HCT116 (cell line): ENCODE data around the gene PIH1D1. TPM values are rescaled to one million over a fixed set of nuclear protein-coding genes. Genes with fewer than 3 reads are reported as not detected.

Source experiments
- ATAC-seq: fragments of 200-7000 bp; cut with Tn5 transposase; 2 replicates; pipeline ENCODE4 v1.9.1; 2020; ENCODE audit warnings: mild to moderate bottlenecking, moderate library complexity
- BruUV-seq: library from RNA; stranded (reverse); fragments of 400-500 nt; replicated peaks from 2 replicates; lab custom pipeline; 2021; lab: Mats Ljungman, UMichigan
- CTCF ChIA-PET: fragments of 300-600 bp; sonication (Branson Sonifier 250); formaldehyde crosslinking; loops from one replicate; lab custom pipeline; 2021; ENCODE audit warnings: antibody characterized with exemption; lab: Charles Lee
- POLR2A ChIA-PET: fragments of 300-600, 350-600 bp; sonication (Branson Sonifier 250); formaldehyde crosslinking; loops from one replicate; lab custom pipeline; 2021; ENCODE audit warnings: antibody characterized with exemption; lab: Charles Lee
- RAD21 ChIA-PET, 2 experiments: fragments of 300-600 bp; sonication (Branson Sonifier 250); formaldehyde crosslinking; loops; one replicate each; lab custom pipeline; 2023; ENCODE audit warnings: low total read pairs in 2 of 2; ENCODE audit not compliant: uncharacterized antibody in 2 of 2, unreplicated experiment in 2 of 2, low non-redundant PET in 1 of 2; lab: Charles Lee
- DNase-seq: peaks from one replicate; pipeline ENCODE4 v3.0.0-alpha.2; 2010; ENCODE audit warnings: low read depth, low spot score
- H2AFZ ChIP-seq: fragments of 200-600 bp; shearing (Covaris generic), sonication (generic); 2 replicates; pipeline ENCODE4 v1.6.1; 2017; ENCODE audit warnings: low read depth, mixed run types, mixed read lengths, antibody characterized with exemption, low read length; ENCODE audit not compliant: poor library complexity, severe bottlenecking
- H3K27ac ChIP-seq: 2 replicates; pipeline ENCODE4 v1.5.1; 2012; ENCODE audit warnings: low read depth, low read length
- H3K27me3 ChIP-seq: fragments of 200-600 bp; sonication (generic); 2 replicates; pipeline ENCODE4 v1.6.1; 2016; ENCODE audit warnings: mixed run types, low read length, mixed read lengths; ENCODE audit not compliant: insufficient read depth
- H3K36me3 ChIP-seq, 2 experiments: fragments of 200-500 bp in 1 of 2; fragments of 200-600 bp in 1 of 2; sonication (Bioruptor generic) in 1 of 2; sonication (generic) in 1 of 2; 2 replicates each; pipeline versions ENCODE4 v1.5.1 to v1.6.1; 2014 to 2016; ENCODE audit warnings: low read length in 2 of 2, inconsistent platforms in 1 of 2, mixed read lengths in 1 of 2, mixed run types in 1 of 2; ENCODE audit not compliant: insufficient read depth in 2 of 2, control insufficient read depth in 1 of 2
- H3K4me1 ChIP-seq, 2 experiments: fragments of 200-600 bp in 1 of 2; sonication (generic) in 1 of 2; 2 replicates each; pipeline versions ENCODE4 v1.5.1 to v1.6.1; 2012 to 2017; ENCODE audit warnings: low read length in 2 of 2, inconsistent platforms in 1 of 2, mild to moderate bottlenecking in 1 of 2, mixed read lengths in 1 of 2, mixed run types in 1 of 2, moderate library complexity in 1 of 2; ENCODE audit not compliant: insufficient read depth in 2 of 2, control insufficient read depth in 1 of 2
- H3K4me2 ChIP-seq: fragments of 200-600 bp; sonication (generic); 2 replicates; pipeline ENCODE4 v1.6.1; 2017; ENCODE audit warnings: mixed run types, low read length, mixed read lengths
- H3K4me3 ChIP-seq, 2 experiments: fragments of 200-600 bp in 1 of 2; sonication (generic) in 1 of 2; replicated peaks in 1 of 2; 2 replicates each; pipeline ENCODE4 v1.5.1; 2011 to 2016; ENCODE audit warnings: low read length in 2 of 2, control low read depth in 1 of 2, low read depth in 1 of 2, mild to moderate bottlenecking in 1 of 2, mixed read lengths in 1 of 2, mixed run types in 1 of 2
- H3K79me2 ChIP-seq: fragments of 200-600 bp; sonication (generic); 2 replicates; pipeline ENCODE4 v1.6.1; 2017; ENCODE audit warnings: mild to moderate bottlenecking, mixed run types, low read length, moderate library complexity, mixed read lengths; ENCODE audit not compliant: insufficient read depth
- H3K9ac ChIP-seq: fragments of 200-600 bp; sonication (generic); 2 replicates; pipeline ENCODE4 v1.6.1; 2016; ENCODE audit warnings: low read length, mixed read lengths
- H3K9me2 ChIP-seq: fragments of 200-600 bp; sonication (generic), shearing (Covaris generic); 2 replicates; pipeline ENCODE4 v1.6.1; 2017; ENCODE audit warnings: mixed run types, mild to moderate bottlenecking, moderate library complexity; ENCODE audit not compliant: insufficient read depth
- H3K9me3 ChIP-seq, 2 experiments: fragments of 200-500 bp in 1 of 2; fragments of 200-600 bp in 1 of 2; sonication (Bioruptor generic) in 1 of 2; sonication (generic) in 1 of 2; 2 replicates each; pipeline ENCODE4 v1.6.1; 2014 to 2017; ENCODE audit warnings: low read length in 2 of 2, mixed read lengths in 2 of 2, inconsistent platforms in 1 of 2, low read depth in 1 of 2, mild to moderate bottlenecking in 1 of 2, mixed run types in 1 of 2, moderate library complexity in 1 of 2; ENCODE audit not compliant: control insufficient read depth in 1 of 2, insufficient read depth in 1 of 2
- H4K20me1 ChIP-seq: fragments of 200-600 bp; sonication (generic), shearing (Covaris generic); 2 replicates; pipeline ENCODE4 v1.6.1; 2017; ENCODE audit warnings: mixed run types, mild to moderate bottlenecking, moderate library complexity; ENCODE audit not compliant: insufficient read depth
- ATF3 ChIP-seq: IDR thresholded peaks from 2 replicates; pipeline ENCODE4 v1.6.1; 2012
- CBX3 ChIP-seq: IDR thresholded peaks from 2 replicates; pipeline ENCODE4 v1.6.1; 2012; ENCODE audit warnings: low read depth
- CEBPB ChIP-seq: IDR thresholded peaks from 2 replicates; pipeline ENCODE4 v1.6.1; 2012; ENCODE audit warnings: low read depth
- EGR1 ChIP-seq: IDR thresholded peaks from 2 replicates; pipeline ENCODE4 v1.6.1; 2012; ENCODE audit warnings: low read depth
- ELF1 ChIP-seq: IDR thresholded peaks from 2 replicates; pipeline ENCODE4 v1.6.1; 2012; ENCODE audit warnings: low read depth, borderline replicate concordance
- EZH2 ChIP-seq: fragments of 200-600 bp; sonication (generic); IDR thresholded peaks from 2 replicates; pipeline ENCODE4 v1.6.1; 2017; ENCODE audit warnings: antibody characterized with exemption, mixed run types
- EZH2phosphoT487 ChIP-seq: fragments of 200-600 bp; IDR thresholded peaks from 2 replicates; pipeline ENCODE4 v1.6.1; 2018; ENCODE audit warnings: antibody characterized with exemption, borderline replicate concordance
- FOSL1 ChIP-seq: IDR thresholded peaks from 2 replicates; pipeline ENCODE4 v1.6.1; 2012; ENCODE audit warnings: low read depth
- JUND ChIP-seq: IDR thresholded peaks from 2 replicates; pipeline ENCODE4 v1.6.1; 2012
- MAX ChIP-seq: IDR thresholded peaks from 2 replicates; pipeline ENCODE4 v1.6.1; 2012
- POLR2A ChIP-seq: IDR thresholded peaks from 2 replicates; pipeline ENCODE4 v1.7.0; 2011; ENCODE audit warnings: borderline replicate concordance; ENCODE audit not compliant: insufficient read depth, insufficient read length; ENCODE audit errors: extremely low read depth
- POLR2AphosphoS5 ChIP-seq: IDR thresholded peaks from 2 replicates; pipeline ENCODE4 v1.6.1; 2011; ENCODE audit warnings: mild to moderate bottlenecking, low read depth, low read length, moderate library complexity
- REST ChIP-seq: IDR thresholded peaks from 2 replicates; pipeline ENCODE4 v1.6.1; 2012; ENCODE audit warnings: low read depth
- SIN3A ChIP-seq: IDR thresholded peaks from 2 replicates; pipeline ENCODE4 v1.6.1; 2012; ENCODE audit warnings: low read depth
- SP1 ChIP-seq: IDR thresholded peaks from 2 replicates; pipeline ENCODE4 v1.6.1; 2012; ENCODE audit warnings: low read depth
- TCF7L2 ChIP-seq: IDR thresholded peaks from 2 replicates; pipeline ENCODE4 v1.7.0; 2011; ENCODE audit warnings: borderline replicate concordance, inconsistent platforms; ENCODE audit not compliant: insufficient read depth, insufficient read length; ENCODE audit errors: extremely low read depth
- YY1 ChIP-seq: IDR thresholded peaks from 2 replicates; pipeline ENCODE4 v1.6.1; 2011; ENCODE audit warnings: low read length, low read depth, moderate library complexity, mild to moderate bottlenecking; ENCODE audit not compliant: insufficient replicate concordance; ENCODE audit errors: extremely low read depth
- ZFX ChIP-seq: fragments of 450-650 bp; IDR thresholded peaks from 2 replicates; pipeline ENCODE4 v1.6.1; 2017
- ZNF274 ChIP-seq: fragments of 200-500 bp; sonication (Bioruptor generic); IDR thresholded peaks from 2 replicates; pipeline ENCODE4 v1.6.1; 2014; ENCODE audit warnings: mild to moderate bottlenecking, low read depth, low read length, inconsistent platforms
- intact Hi-C: fragments of 100-400 bp; cut with micrococcal nuclease; formaldehyde crosslinking; loops from 2 replicates; pipeline ENCODE4 v1.10.0; 2022
- total RNA-seq: library from RNA; stranded (reverse); gene quantifications from one replicate; pipeline ENCODE4 v1.2.1, GENCODE V29; 2021; ENCODE audit not compliant: unreplicated experiment

Gene PIH1D1
- total RNA-seq, 1 experiment from 2014 or later = 152 TPM

- H3K4me1 ChIP-seq = peaks cover 7 to 34% of the 10 kb centered on the region in 2 experiments; a peak in 3 of 4 replicates
- H3K27me3 ChIP-seq = peaks cover 21% of the 10 kb centered on the region
- ATAC-seq (no peak), DNase-seq (no peak)
- no peak overlapping the region for H3K4me2 ChIP-seq
- H3K9me3 ChIP-seq = no peaks in the 10 kb centered on the region
- no peaks in the 10 kb centered on the region for H4K20me1 ChIP-seq
- no peak overlapping the region for H3K27ac ChIP-seq
- no peak overlapping the region for H3K9ac ChIP-seq
- no peak for TF ChIP-seq MAX
- TF ChIP-seq ZNF274 = no peak
- TF ChIP-seq POLR2AphosphoS5 = no peak
- no peak for TF ChIP-seq ELF1
- no peak for TF ChIP-seq YY1
- no peak for TF ChIP-seq SIN3A
- no peak for TF ChIP-seq REST
- TF ChIP-seq POLR2A = no peak
- no peak for TF ChIP-seq EZH2phosphoT487
- no peak for TF ChIP-seq JUND
- TF ChIP-seq SP1 = no peak
- no peak for TF ChIP-seq FOSL1
- TF ChIP-seq EZH2 = no peak
- no peak for TF ChIP-seq CBX3
- no peak for TF ChIP-seq TCF7L2
- no peak for TF ChIP-seq ZFX
- no peak for TF ChIP-seq CEBPB
- TF ChIP-seq EGR1 = no peak
- TF ChIP-seq ATF3 = no peak
- intact Hi-C loops = no loop called here
- ChIA-PET POLR2A (interaction anchor here (0.8 kb wide), 1 partner anchor 11 kb away, joined by 3 read pairs; no protein-coding TSS in a partner anchor), RAD21 (no interaction called here), CTCF (no interaction called here)
- H2AFZ ChIP-seq = no peak overlapping the region
- no peaks in the 10 kb centered on the region for H3K9me2 ChIP-seq
- H3K4me3 ChIP-seq = no peak overlapping the region
- no TSS peak for BruUV-seq
- no peaks in the 10 kb centered on the region for H3K36me3 ChIP-seq
- H3K79me2 ChIP-seq = no peaks in the 10 kb centered on the region
These were observed 11.0 kb downstream of the PIH1D1 start for GRCh38 chr19:49440439-49441209.
